SJSA1 (cell line): ENCODE data around the gene ARHGEF17. TPM values are rescaled to one million over a fixed set of nuclear protein-coding genes. Genes with fewer than 3 reads are reported as not detected.

Source experiments
- DNase-seq, 2 experiments: peaks; one replicate each; pipeline ENCODE4 v3.0.0-alpha.2; 2015 to 2020; ENCODE audit warnings: low spot score in 2 of 2, low read depth in 1 of 2
- H3K27ac ChIP-seq: fragments of 250-450 bp; sonication (Bioruptor Pico); 2 replicates; pipeline ENCODE4 v1.5.1; 2020; ENCODE audit warnings: mild to moderate bottlenecking, moderate library complexity
- H3K27me3 ChIP-seq: fragments of 250-450 bp; sonication (Bioruptor Pico); replicated peaks from 2 replicates; pipeline ENCODE4 v1.5.1; 2020; ENCODE audit warnings: mild to moderate bottlenecking, moderate library complexity
- H3K36me3 ChIP-seq: fragments of 250-450 bp; sonication (Bioruptor Pico); 2 replicates; pipeline ENCODE4 v1.5.1; 2020; ENCODE audit warnings: mild to moderate bottlenecking
- H3K4me1 ChIP-seq: fragments of 250-450 bp; sonication (Bioruptor Pico); replicated peaks from 2 replicates; pipeline ENCODE4 v1.6.1; 2021; ENCODE audit warnings: mild to moderate bottlenecking
- H3K4me3 ChIP-seq: fragments of 250-450 bp; sonication (Bioruptor Pico); 2 replicates; pipeline ENCODE4 v1.5.1; 2020; ENCODE audit warnings: mild to moderate bottlenecking
- H3K9me3 ChIP-seq: fragments of 250-450 bp; sonication (Bioruptor Pico); replicated peaks from 2 replicates; pipeline ENCODE4 v1.5.1; 2020; ENCODE audit warnings: mild to moderate bottlenecking
- total RNA-seq: library from RNA; depleted of rRNA; stranded (reverse); fragments of >200 nt; shearing (Covaris generic); gene quantifications from 2 replicates; pipeline ENCODE4 v1.2.3, GENCODE V29; 2014

Gene ARHGEF17
- total RNA-seq, 1 experiment from 2014 or later, result 14.6 TPM

GRCh38 chr11:73346186-73346935 lies 38.3 kb downstream of the ARHGEF17 start:
- H3K4me1 ChIP-seq, result no peaks in the 10 kb centered on the region
- no peak for DNase-seq
- no peak overlapping the region for H3K27ac ChIP-seq
- no peaks in the 10 kb centered on the region for H3K27me3 ChIP-seq
- H3K4me3 ChIP-seq, result no peak overlapping the region
- no peaks in the 10 kb centered on the region for H3K9me3 ChIP-seq
- peaks cover 4% of the 10 kb centered on the region; the same call in 1 of the 2 replicates for H3K36me3 ChIP-seq

DNA sequence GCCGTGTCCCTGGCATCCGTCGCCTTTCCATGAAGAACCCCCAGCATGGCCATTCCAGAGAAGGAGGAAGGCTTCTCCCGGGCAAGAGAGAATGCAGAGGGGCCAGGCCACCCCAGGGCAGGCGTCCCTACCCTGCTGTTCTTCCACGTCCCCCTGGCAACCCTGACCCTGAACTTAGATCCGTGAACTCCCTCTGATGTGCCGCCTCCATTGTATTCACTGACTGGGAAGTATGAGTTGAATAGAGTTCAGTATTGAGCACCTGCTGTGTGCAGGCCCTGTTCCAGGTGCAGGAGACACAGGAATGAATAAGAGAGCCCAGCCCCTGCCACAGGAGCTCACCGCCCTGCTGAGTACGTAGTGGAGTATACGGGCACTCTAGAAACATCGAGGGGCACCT lies 39.0 kb downstream of the ARHGEF17 start:
- Histone ChIP-seq H3K4me3 (no peak overlapping the region), H3K36me3 (peaks cover 4% of the 10 kb centered on the region; the same call in 1 of the 2 replicates), H3K4me1 (no peaks in the 10 kb centered on the region), H3K27me3 (no peaks in the 10 kb centered on the region), H3K9me3 (no peaks in the 10 kb centered on the region), H3K27ac (no peak overlapping the region)
- DNase-seq, result no peak

- H3K4me3 ChIP-seq, result no peak overlapping the region
- H3K4me1 ChIP-seq, result no peaks in the 10 kb centered on the region
- H3K27me3 ChIP-seq, result no peaks in the 10 kb centered on the region
- no peak overlapping the region for H3K27ac ChIP-seq
- peaks cover 4% of the 10 kb centered on the region; the same call in 1 of the 2 replicates for H3K36me3 ChIP-seq
- DNase-seq, result no peak
- no peaks in the 10 kb centered on the region for H3K9me3 ChIP-seq
Observed at GRCh38 chr11:73348838-73349237, 40.8 kb downstream of the ARHGEF17 start.

- no peaks in the 10 kb centered on the region for H3K9me3 ChIP-seq
- no peaks in the 10 kb centered on the region for H3K4me1 ChIP-seq
- H3K27ac ChIP-seq, result no peak overlapping the region
- no peak for DNase-seq
- peaks cover 4% of the 10 kb centered on the region; the same call in 1 of the 2 replicates for H3K36me3 ChIP-seq
- H3K4me3 ChIP-seq, result no peak overlapping the region
- no peaks in the 10 kb centered on the region for H3K27me3 ChIP-seq
Observed at GRCh38 chr11:73349633-73350032, 41.6 kb downstream of the ARHGEF17 start.

GRCh38 chr11:73350908-73351636 lies 43.0 kb downstream of the ARHGEF17 start:
- Histone ChIP-seq H3K36me3 (peaks cover 4% of the 10 kb centered on the region; the same call in 1 of the 2 replicates), H3K9me3 (no peaks in the 10 kb centered on the region), H3K27ac (no peak overlapping the region), H3K4me1 (no peaks in the 10 kb centered on the region), H3K27me3 (no peaks in the 10 kb centered on the region), H3K4me3 (no peak overlapping the region)
- DNase-seq, result peak in 1 of 2 experiments; percentile 33

- H3K4me1 ChIP-seq, result no peaks in the 10 kb centered on the region
- H3K9me3 ChIP-seq, result no peaks in the 10 kb centered on the region
- H3K27ac ChIP-seq, result no peak overlapping the region
- H3K4me3 ChIP-seq, result no peak overlapping the region
- no peaks in the 10 kb centered on the region for H3K27me3 ChIP-seq
- no peak for DNase-seq
- H3K36me3 ChIP-seq, result peaks cover 2% of the 10 kb centered on the region
Observed at GRCh38 chr11:73353422-73353821, 45.3 kb downstream of the ARHGEF17 start.

DNA sequence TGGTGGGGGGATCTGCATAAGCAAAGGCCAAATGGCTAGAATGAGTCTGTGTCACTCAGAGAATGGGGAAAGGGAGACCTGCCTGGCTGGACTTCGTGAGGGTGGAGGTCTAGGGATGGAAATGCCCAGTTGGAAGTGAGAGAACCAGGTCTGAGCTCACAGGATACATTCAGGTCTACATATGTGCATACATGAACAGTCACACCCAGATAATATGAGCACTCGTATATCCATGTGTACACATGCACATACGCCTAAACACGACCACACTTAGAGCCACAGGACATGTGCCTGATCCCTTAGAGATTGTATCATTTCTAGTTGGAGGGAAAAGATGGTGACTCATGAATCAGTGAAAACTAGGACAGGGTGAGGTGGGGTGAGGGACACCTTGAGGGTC lies 47.0 kb downstream of the ARHGEF17 start:
- no peaks in the 10 kb centered on the region for H3K27me3 ChIP-seq
- DNase-seq, result no peak
- H3K4me3 ChIP-seq, result no peak overlapping the region
- H3K36me3 ChIP-seq, result peaks cover 9% of the 10 kb centered on the region
- no peak overlapping the region for H3K27ac ChIP-seq
- H3K9me3 ChIP-seq, result no peaks in the 10 kb centered on the region
- no peaks in the 10 kb centered on the region for H3K4me1 ChIP-seq

GRCh38 chr11:73356979-73357860 lies 49.1 kb downstream of the ARHGEF17 start:
- H3K9me3 ChIP-seq, result no peaks in the 10 kb centered on the region
- no peak overlapping the region for H3K4me3 ChIP-seq
- no peak overlapping the region for H3K27ac ChIP-seq
- H3K36me3 ChIP-seq, result peaks cover 19% of the 10 kb centered on the region
- no peaks in the 10 kb centered on the region for H3K27me3 ChIP-seq
- no peak for DNase-seq
- H3K4me1 ChIP-seq, result no peaks in the 10 kb centered on the region

DNA sequence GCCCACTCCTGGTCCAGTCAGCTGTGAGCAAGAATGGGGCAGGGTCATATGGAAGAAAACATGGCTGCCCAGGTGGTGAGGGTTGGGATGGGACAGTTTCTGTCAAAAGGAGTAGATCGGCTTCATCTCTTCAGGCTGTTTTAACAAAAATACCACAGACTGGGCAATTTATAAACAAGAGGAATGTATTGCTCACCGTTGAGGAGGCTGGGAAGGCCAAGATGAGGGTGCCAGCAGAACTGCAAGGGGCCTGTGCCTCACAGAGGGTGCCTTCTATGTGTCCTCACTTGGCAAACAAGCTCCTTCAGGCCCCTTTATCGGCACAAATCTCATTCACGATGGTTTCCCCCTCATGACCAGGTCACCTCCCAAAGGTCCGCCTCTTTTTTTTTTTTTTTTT lies 50.0 kb downstream of the ARHGEF17 start:
- DNase-seq, result no peak
- Histone ChIP-seq H3K36me3 (peaks cover 28% of the 10 kb centered on the region), H3K4me1 (no peaks in the 10 kb centered on the region), H3K27me3 (no peaks in the 10 kb centered on the region), H3K9me3 (no peaks in the 10 kb centered on the region), H3K4me3 (no peak overlapping the region), H3K27ac (no peak overlapping the region)

GRCh38 chr11:73359341-73359740 lies 51.3 kb downstream of the ARHGEF17 start:
- no peaks in the 10 kb centered on the region for H3K27me3 ChIP-seq
- no peak for DNase-seq
- H3K36me3 ChIP-seq, result peaks cover 37% of the 10 kb centered on the region
- H3K4me1 ChIP-seq, result no peaks in the 10 kb centered on the region
- H3K9me3 ChIP-seq, result no peaks in the 10 kb centered on the region
- H3K27ac ChIP-seq, result no peak overlapping the region
- H3K4me3 ChIP-seq, result no peak overlapping the region

DNA sequence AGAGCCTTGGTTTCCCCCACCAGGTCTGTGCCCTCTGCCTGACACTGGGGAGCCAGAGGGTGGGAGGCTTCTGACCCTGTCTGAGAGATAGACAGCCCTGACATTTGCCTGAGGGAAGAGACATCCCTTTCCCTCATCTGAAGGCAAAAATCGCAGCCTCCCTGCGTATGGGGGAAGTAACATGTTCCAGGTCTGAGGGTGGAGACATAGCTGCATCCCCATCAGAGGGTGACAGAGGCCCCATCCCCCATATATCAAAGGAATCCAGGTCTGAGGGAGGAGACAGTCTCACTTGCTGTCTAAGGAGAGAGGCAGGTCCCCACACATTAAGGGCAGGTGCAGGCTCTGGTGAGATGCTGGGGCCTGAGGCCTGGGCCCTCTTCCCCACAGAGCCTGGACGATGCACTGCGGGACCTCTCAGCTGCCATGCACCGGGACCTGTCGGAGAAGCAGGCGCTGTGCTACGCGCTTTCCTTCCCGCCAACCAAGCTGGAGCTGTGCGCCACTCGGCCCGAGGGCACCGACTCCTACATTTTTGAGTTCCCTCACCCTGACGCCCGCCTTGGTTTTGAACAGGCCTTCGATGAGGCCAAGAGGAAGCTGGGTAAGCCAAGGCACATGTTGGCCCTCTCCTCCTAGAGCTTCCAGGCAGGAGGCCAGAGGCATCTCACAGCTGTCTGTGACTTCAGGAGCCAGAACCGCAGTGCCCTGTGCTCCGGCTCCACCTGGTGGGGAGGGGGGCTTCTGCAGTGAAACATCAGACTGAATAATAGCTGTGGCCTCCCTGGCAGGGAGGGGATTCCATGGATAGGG lies 52.1 kb downstream of the ARHGEF17 start:
- Histone ChIP-seq H3K9me3 (no peaks in the 10 kb centered on the region), H3K4me1 (no peaks in the 10 kb centered on the region), H3K27me3 (no peaks in the 10 kb centered on the region), H3K36me3 (peaks cover 41% of the 10 kb centered on the region), H3K4me3 (no peak overlapping the region), H3K27ac (no peak overlapping the region)
- no peak for DNase-seq

GRCh38 chr11:73360743-73361369 lies 52.8 kb downstream of the ARHGEF17 start:
- Histone ChIP-seq H3K36me3 (peaks cover 46% of the 10 kb centered on the region), H3K4me3 (no peak overlapping the region), H3K27ac (no peak overlapping the region), H3K4me1 (no peaks in the 10 kb centered on the region), H3K27me3 (no peaks in the 10 kb centered on the region), H3K9me3 (no peaks in the 10 kb centered on the region)
- no peak for DNase-seq
